ENCODE results near the gene CSNK2A2.

DNA sequence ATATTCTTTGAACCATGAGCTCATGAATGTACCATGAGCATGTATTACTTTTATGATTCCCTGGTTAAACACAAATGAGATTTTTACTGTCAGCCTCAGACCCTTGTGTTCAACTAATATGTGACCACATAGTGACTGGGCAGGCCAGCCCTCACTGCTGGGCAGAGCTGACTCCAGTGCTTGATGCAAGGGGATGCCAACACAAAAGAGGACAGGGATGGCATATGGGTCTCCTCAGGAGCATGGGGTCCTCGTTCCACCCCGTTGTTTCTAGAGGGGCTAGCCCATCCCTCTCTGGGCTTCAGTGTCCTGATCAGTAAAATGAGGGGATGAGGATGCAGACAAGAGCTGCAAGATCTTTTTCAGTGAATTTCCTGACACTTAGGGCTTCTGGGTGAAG lies 88.0 kb downstream of the CSNK2A2 start:
- no peak for TF ChIP-seq CTCF (IDR thresholded peaks at IDR 0.05; ENCODE audit: low read depth, low read length)
- TF ChIP-seq POLR2A (IDR thresholded peaks at IDR 0.05; ENCODE audit: extremely low read depth, insufficient read length): no peak
- TF ChIP-seq MAX (IDR thresholded peaks at IDR 0.05; ENCODE audit: low read depth, low read length): no peak

Data from NB4 (cell line).